ENCODE measurements around the gene STK32C.
A peak's percentile ranks its signal among the peaks of the same experiment; 100 is the strongest.

The STK32C gene

GRCh38 chr10:132336919-132337407 lies 29.2 kb upstream of the STK32C start:
- TF ChIP-seq CTCF (IDR thresholded peaks at IDR 0.05; ENCODE audit: insufficient read depth, low read length, poor library complexity, severe bottlenecking) = no peak
- H3K4me3 ChIP-seq (replicated peaks; ENCODE audit: low read depth, low read length) = peak overlapping the region; percentile 49
- no peaks in the 10 kb centered on the region for H3K27me3 ChIP-seq (replicated peaks; ENCODE audit: control insufficient read depth, insufficient read depth, low read length)
- no peaks in the 10 kb centered on the region for H3K36me3 ChIP-seq (ENCODE audit: control insufficient read depth, insufficient read depth, low read length)
- DNase-seq (ENCODE audit: extremely low read depth, insufficient read length) = no peak

GRCh38 chr10:132336064-132336746 lies 28.5 kb upstream of the STK32C start:
- no peak for DNase-seq (ENCODE audit: extremely low read depth, insufficient read length)
- H3K4me3 ChIP-seq (replicated peaks; ENCODE audit: low read depth, low read length) = no peak overlapping the region
- TF ChIP-seq CTCF (IDR thresholded peaks at IDR 0.05; ENCODE audit: insufficient read depth, low read length, poor library complexity, severe bottlenecking) = no peak

GRCh38 chr10:132335189-132336063 lies 27.7 kb upstream of the STK32C start:
- DNase-seq (ENCODE audit: extremely low read depth, insufficient read length) = no peak
- no peak overlapping the region for H3K4me3 ChIP-seq (replicated peaks; ENCODE audit: low read depth, low read length)
- TF ChIP-seq CTCF (IDR thresholded peaks at IDR 0.05; ENCODE audit: insufficient read depth, low read length, poor library complexity, severe bottlenecking) = no peak
- H3K36me3 ChIP-seq (ENCODE audit: control insufficient read depth, insufficient read depth, low read length) = no peaks in the 10 kb centered on the region
- no peaks in the 10 kb centered on the region for H3K27me3 ChIP-seq (replicated peaks; ENCODE audit: control insufficient read depth, insufficient read depth, low read length)

More at GRCh38 chr10:132336064-132336746, 28.5 kb upstream of the STK32C start:
- H3K36me3 ChIP-seq (ENCODE audit: control insufficient read depth, insufficient read depth, low read length) = no peaks in the 10 kb centered on the region
- no peaks in the 10 kb centered on the region for H3K27me3 ChIP-seq (replicated peaks; ENCODE audit: control insufficient read depth, insufficient read depth, low read length)

GRCh38 chr10:132334631-132335188 lies 27.0 kb upstream of the STK32C start:
- no peak overlapping the region for H3K4me3 ChIP-seq (replicated peaks; ENCODE audit: low read depth, low read length)
- no peak for TF ChIP-seq CTCF (IDR thresholded peaks at IDR 0.05; ENCODE audit: insufficient read depth, low read length, poor library complexity, severe bottlenecking)
- DNase-seq (ENCODE audit: extremely low read depth, insufficient read length) = no peak
- no peaks in the 10 kb centered on the region for H3K27me3 ChIP-seq (replicated peaks; ENCODE audit: control insufficient read depth, insufficient read depth, low read length)
- H3K36me3 ChIP-seq (ENCODE audit: control insufficient read depth, insufficient read depth, low read length) = no peaks in the 10 kb centered on the region

GRCh38 chr10:132333386-132333785 lies 25.6 kb upstream of the STK32C start:
- Histone ChIP-seq H3K36me3 (ENCODE audit: control insufficient read depth, insufficient read depth, low read length) (no peaks in the 10 kb centered on the region), H3K4me3 (replicated peaks; ENCODE audit: low read depth, low read length) (no peak overlapping the region), H3K27me3 (replicated peaks; ENCODE audit: control insufficient read depth, insufficient read depth, low read length) (no peaks in the 10 kb centered on the region)
- no peak for DNase-seq (ENCODE audit: extremely low read depth, insufficient read length)
- TF ChIP-seq CTCF (IDR thresholded peaks at IDR 0.05; ENCODE audit: insufficient read depth, low read length, poor library complexity, severe bottlenecking) = no peak
